K562 (cell line): ENCODE data around the gene RPS17. TPM values are rescaled to one million over a fixed set of nuclear protein-coding genes. Genes with fewer than 3 reads are reported as not detected.

Experiments used
- ATAC-seq: fragments of 200-7000 bp; cut with Tn5 transposase; 3 replicates; pipeline ENCODE4 v1.9.1; 2020; ENCODE audit warnings: moderate library complexity
- BruUV-seq: library from RNA; stranded (reverse); fragments of 400-500 nt; replicated peaks from 2 replicates; lab custom pipeline; 2021; lab: Mats Ljungman, UMichigan
- CTCF ChIA-PET: fragments of 300-600 bp; formaldehyde crosslinking; extraction: SDS; loops from one replicate; lab custom pipeline; 2021; ENCODE audit warnings: low intra/inter-chr PET ratio; lab: Yijun Ruan, JAX
- POLR2A ChIA-PET: fragments of 300-600, 350-650 bp; sonication (Branson Sonifier 250); formaldehyde crosslinking; extraction: SDS; loops from one replicate; lab custom pipeline; 2021; ENCODE audit warnings: antibody characterized with exemption, inconsistent platforms; lab: Yijun Ruan, JAX
- DNase-seq, 4 experiments: peaks; one replicate each; pipeline versions ENCODE4 v3.0.0 to v3.0.0-alpha.2; 2011 to 2018; ENCODE audit warnings: low spot score in 3 of 4, mixed read lengths in 3 of 4; ENCODE audit errors: extremely low read depth in 1 of 4
- FAIRE-seq: peaks from 2 replicates; lab custom pipeline; 2011; peaks lifted over from hg19 to GRCh38; lab: Jason Lieb, UNC
- H2AFZ ChIP-seq: 2 replicates; pipeline ENCODE4 v1.6.0; 2011; ENCODE audit warnings: low read depth, low read length, control low read depth, inconsistent platforms
- H3K27ac ChIP-seq: fragments of 200-600 bp; 3 replicates; pipeline ENCODE4 v1.8.0; 2011; ENCODE audit warnings: low read depth, mild to moderate bottlenecking, control low read depth, inconsistent platforms, low read length, moderate library complexity, mixed read lengths; ENCODE audit errors: extremely low read depth
- H3K27me3 ChIP-seq, 2 experiments: fragments of 300-600 bp in 1 of 2; 2 replicates in 1 of 2; 3 replicates in 1 of 2; pipeline versions ENCODE4 v1.6.0 to v1.8.0; 2011; ENCODE audit warnings: inconsistent platforms in 2 of 2, low read length in 2 of 2, mild to moderate bottlenecking in 1 of 2, mixed read lengths in 1 of 2, moderate library complexity in 1 of 2; ENCODE audit not compliant: control insufficient read depth in 2 of 2, insufficient read depth in 2 of 2
- H3K36me3 ChIP-seq: fragments of 300-600 bp; 3 replicates; pipeline ENCODE4 v1.8.0; 2011; ENCODE audit warnings: mild to moderate bottlenecking, low read length, inconsistent platforms; ENCODE audit not compliant: control insufficient read depth, insufficient read depth
- H3K4me1 ChIP-seq, 2 experiments: fragments of 200-600 bp in 1 of 2; replicated peaks in 1 of 2; 2 replicates in 1 of 2; 3 replicates in 1 of 2; pipeline versions ENCODE4 v1.5.1 to v1.8.0; 2011; ENCODE audit warnings: inconsistent platforms in 2 of 2, low read length in 2 of 2, mild to moderate bottlenecking in 1 of 2, mixed read lengths in 1 of 2, moderate library complexity in 1 of 2; ENCODE audit not compliant: control insufficient read depth in 2 of 2, insufficient read depth in 2 of 2
- H3K4me2 ChIP-seq: 2 replicates; pipeline ENCODE4 v1.6.1; 2011; ENCODE audit warnings: low read length, control low read depth, inconsistent platforms, mixed read lengths; ENCODE audit not compliant: insufficient read depth
- H3K4me3 ChIP-seq: fragments of 200-600 bp; sonication (generic), shearing (Covaris generic); 2 replicates; pipeline ENCODE4 v1.5.1; 2016; ENCODE audit warnings: control low read depth, inconsistent platforms
- H3K79me2 ChIP-seq: fragments of 200-600 bp; 3 replicates; pipeline ENCODE4 v1.8.0; 2011; ENCODE audit warnings: low read length, inconsistent platforms; ENCODE audit not compliant: control insufficient read depth, insufficient read depth
- H3K9ac ChIP-seq, 2 experiments: 2 replicates each; pipeline versions ENCODE4 v1.6.0 to v1.6.1; 2011; ENCODE audit warnings: low read depth in 2 of 2, low read length in 2 of 2, control low read depth in 1 of 2, inconsistent platforms in 1 of 2, mild to moderate bottlenecking in 1 of 2, mixed read lengths in 1 of 2; ENCODE audit not compliant: insufficient read depth in 1 of 2
- H3K9me1 ChIP-seq: one replicate; pipeline ENCODE4 v1.6.0; 2011; ENCODE audit warnings: inconsistent platforms, mild to moderate bottlenecking, low read length, moderate library complexity; ENCODE audit not compliant: control insufficient read depth, insufficient read depth
- H3K9me3 ChIP-seq: replicated peaks from 2 replicates; pipeline ENCODE4 v1.5.1; 2011; ENCODE audit warnings: low read depth, low read length, inconsistent platforms; ENCODE audit not compliant: control insufficient read depth, insufficient read depth
- H4K20me1 ChIP-seq: replicated peaks from 2 replicates; pipeline ENCODE4 v1.6.1; 2011; ENCODE audit warnings: low read length, inconsistent platforms, mixed read lengths; ENCODE audit not compliant: control insufficient read depth, insufficient read depth
- MTF1 ChIP-seq: fragments of 250-450 bp; sonication (Bioruptor Pico); IDR thresholded peaks from 2 replicates; pipeline ENCODE4 v1.9.0; 2021; ENCODE audit warnings: moderate library complexity, mild to moderate bottlenecking, inconsistent platforms, borderline replicate concordance
- POLR2G ChIP-seq: fragments of 200-400 bp; formaldehyde crosslinking; IDR thresholded peaks from 2 replicates; pipeline ENCODE4 v1.6.1; 2017; ENCODE audit warnings: low read depth, mild to moderate bottlenecking, antibody characterized with exemption, low read length, moderate library complexity
- TFE3 ChIP-seq: fragments of 450-650 bp; formaldehyde crosslinking; IDR thresholded peaks from 2 replicates; pipeline ENCODE4 v1.4.0; 2020; ENCODE audit warnings: mild to moderate bottlenecking, mixed read lengths
- WGBS: fragments of 100-300 bp; shearing (Covaris generic); methylation state at CpG from one replicate; pipeline ENCODE4 v1.1.6; 2016; ENCODE audit warnings: low coverage, mixed read lengths; ENCODE audit not compliant: insufficient coverage; ENCODE audit errors: missing lambda C conversion rate; 5-methylcytosine and 5-hydroxymethylcytosine counted together
- in situ Hi-C: fragments of 300-500 bp; cut with MboI; formaldehyde crosslinking; loops from 4 replicates; pipeline ENCODE4 v1.15.0; 2018; ENCODE audit warnings: inconsistent platforms, mixed read lengths
- intact Hi-C: fragments of 100-400 bp; cut with micrococcal nuclease; formaldehyde crosslinking; loops from 2 replicates; pipeline ENCODE4 v1.14.2; 2022
- polyA plus RNA-seq, 8 experiments: library from polyadenylated mRNA; depleted of rRNA in 4 of 8; stranded (reverse) in 5 of 8; unstranded in 3 of 8; fragments of >200 nt; fragmentation: Nextera tagmentation in 2 of 8; fragmentation: Illumina TruSeq in 1 of 8; extraction: Ambion mirVana in 2 of 8; extraction: Trizol in 1 of 8; gene quantifications; 2 replicates each; pipeline versions ENCODE4 v1.2.1 to v1.2.3, GENCODE V29; 2011 to 2014; ENCODE audit warnings: inconsistent platforms in 1 of 8, missing spikeins in 1 of 8
- total RNA-seq, 7 experiments: library from RNA; depleted of rRNA in 6 of 7; stranded (reverse); fragments of >200 nt in 6 of 7; fragmentation: Illumina TruSeq in 2 of 7; extraction: Trizol in 2 of 7; gene quantifications; 2 replicates each; pipeline versions ENCODE4 v1.2.1 to v1.2.3, GENCODE V29; 2011 to 2021; ENCODE audit warnings: low replicate concordance in 1 of 7

Gene RPS17
- total and polyA plus RNA-seq, 9 of the 15 experiments (the other 6 are each of a cell fraction or from before 2014, with no cell fraction given): 1,988 to 6,515 (median 5,229) TPM

GRCh38 chr15:82545002-82545401 is 4.7 kb upstream of the RPS17 start (continued):
- TF ChIP-seq TFE3 (CRISPR knock-in tag): no peak

- H4K20me1 ChIP-seq: peaks cover 6% of the 10 kb centered on the region
- no peak overlapping the region for H3K27ac ChIP-seq
- DNase-seq (no peak), ATAC-seq (no peak), FAIRE-seq (no peak)
- H3K79me2 ChIP-seq: peaks cover 18% of the 10 kb centered on the region
- H3K4me2 ChIP-seq: no peak overlapping the region
- H2AFZ ChIP-seq: no peak overlapping the region
- ChIA-PET POLR2A (interaction anchor here (0.7 to 8.9 kb wide), 2 partner anchors 12 to 206 kb away, joined by 3 to 95 read pairs; no protein-coding TSS in a partner anchor), CTCF (no interaction called here)
- no peaks in the 10 kb centered on the region for H3K9me3 ChIP-seq
- 80% methylated on average over 9 of the region's 9 CpGs for WGBS
- peaks cover 15 to 18% of the 10 kb centered on the region in 2 experiments for H3K4me1 ChIP-seq
- peaks cover 56% of the 10 kb centered on the region; the same call in 2 of the 3 replicates for H3K36me3 ChIP-seq
- H3K27me3 ChIP-seq: no peaks in the 10 kb centered on the region
- no TSS peak for BruUV-seq
- TF ChIP-seq MTF1 (CRISPR knock-in tag): no peak
- TF ChIP-seq POLR2G: 0 out of 2 replicates have a peak, but pooled peaks have one; percentile 23
- H3K9ac ChIP-seq: no peak overlapping the region
- intact Hi-C loops: no loop called here
- H3K9me1 ChIP-seq: no peaks in the 10 kb centered on the region
- in situ Hi-C loops: no loop called here
- H3K4me3 ChIP-seq: no peak overlapping the region
These were observed 4.2 kb upstream of the RPS17 start for GRCh38 chr15:82544431-82544830.
